Measurements from ENCODE around the gene XXYLT1.
"Not testable (repeated sequence)": the region's sequence is repeated elsewhere in the genome, so short reads cannot be mapped to it uniquely, and the experiment has no call there.

XXYLT1 gene

DNA sequence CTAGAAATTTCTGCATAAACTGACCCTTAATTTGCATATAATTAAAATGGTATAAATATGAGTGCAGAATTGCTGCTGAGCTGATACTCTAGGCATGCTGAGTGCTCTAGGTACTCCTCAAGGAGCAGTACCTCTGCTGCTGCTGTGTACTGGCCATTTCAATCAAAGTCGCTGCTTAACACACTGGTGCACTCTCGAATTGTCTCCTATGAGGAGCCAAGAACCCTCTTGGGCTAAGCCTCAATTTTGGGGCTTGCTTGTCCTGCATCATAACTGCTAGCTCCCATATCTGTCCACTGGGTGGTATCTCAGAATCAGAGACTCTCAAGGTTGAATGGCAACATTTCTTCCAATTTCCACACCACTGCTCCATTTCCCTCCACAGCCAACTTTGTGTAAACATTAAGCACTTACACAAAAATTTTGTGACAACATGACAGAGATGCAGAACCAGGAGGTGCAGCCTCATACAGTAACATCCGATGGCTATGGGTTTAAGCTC, 82.5 kb downstream of the XXYLT1 start:
- Histone ChIP-seq H3K36me3 (peaks cover 0 to 8% (median 0%) of the 10 kb centered on the region in 3 donors), H3K9me3 (peaks cover 0 to 20% (median 10%) of the 10 kb centered on the region in 3 donors), H3K27me3 (no peaks in the 10 kb centered on the region), H3K4me1 (peaks cover 0 to 9% (median 0%) of the 10 kb centered on the region in 4 donors), H3K27ac (no peak overlapping the region), H3K4me3 (no peak overlapping the region)
- TF ChIP-seq CTCF (IDR thresholded peaks at IDR 0.05): no peak
- DNase-seq: no peak
- intact Hi-C loops (cut with DNase I; ENCODE audit: low total_unique reads): no loop called here

- H3K9me3 ChIP-seq: peaks cover 0 to 20% (median 10%) of the 10 kb centered on the region in 3 donors
- TF ChIP-seq CTCF (IDR thresholded peaks at IDR 0.05): no peak
These were observed 83.1 kb downstream of the XXYLT1 start for GRCh38 chr3:195187609-195188425.

GRCh38 chr3:195186710-195187047, 84.3 kb downstream of the XXYLT1 start:
- H3K27me3 ChIP-seq; DNase-seq; H3K4me1 ChIP-seq; H3K4me3 ChIP-seq; H3K36me3 ChIP-seq; H3K27ac ChIP-seq; intact Hi-C loops (cut with DNase I; ENCODE audit: low total_unique reads): not testable (repeated sequence)
- peaks cover 0 to 11% (median 2%) of the 10 kb centered on the region in 3 donors for H3K9me3 ChIP-seq

More at GRCh38 chr3:195187609-195188425, 83.1 kb downstream of the XXYLT1 start:
- intact Hi-C loops (cut with DNase I; ENCODE audit: low total_unique reads): no loop called here
- Histone ChIP-seq H3K27me3 (no peaks in the 10 kb centered on the region), H3K27ac (no peak overlapping the region), H3K4me1 (peaks cover 0 to 9% (median 0%) of the 10 kb centered on the region in 4 donors), H3K36me3 (peaks cover 0 to 8% (median 0%) of the 10 kb centered on the region in 3 donors), H3K4me3 (no peak overlapping the region)
- no peak for DNase-seq

- peaks cover 0 to 6% (median 0%) of the 10 kb centered on the region in 3 donors for H3K9me3 ChIP-seq
- intact Hi-C loops (cut with DNase I; ENCODE audit: low total_unique reads): no loop called here
- DNase-seq: no peak
- no peak for TF ChIP-seq CTCF (IDR thresholded peaks at IDR 0.05)
- H3K36me3 ChIP-seq: no peaks in the 10 kb centered on the region
- H3K4me1 ChIP-seq: peaks cover 0 to 9% (median 0%) of the 10 kb centered on the region in 4 donors
- no peak overlapping the region for H3K4me3 ChIP-seq
- no peaks in the 10 kb centered on the region for H3K27me3 ChIP-seq
- no peak overlapping the region for H3K27ac ChIP-seq
These were observed 84.8 kb downstream of the XXYLT1 start for GRCh38 chr3:195186041-195186709.

GRCh38 chr3:195185583-195185982, 85.4 kb downstream of the XXYLT1 start:
- H3K4me1 ChIP-seq: peaks cover 0 to 9% (median 0%) of the 10 kb centered on the region in 4 donors
- no peak overlapping the region for H3K4me3 ChIP-seq
- H3K36me3 ChIP-seq: no peaks in the 10 kb centered on the region
- H3K27me3 ChIP-seq: no peaks in the 10 kb centered on the region
- intact Hi-C loops (cut with DNase I; ENCODE audit: low total_unique reads): no loop called here
- no peak overlapping the region for H3K27ac ChIP-seq
- no peak for TF ChIP-seq CTCF (IDR thresholded peaks at IDR 0.05)
- H3K9me3 ChIP-seq: no peaks in the 10 kb centered on the region
- peak in 1 of 2 donors; percentile 24 for DNase-seq

Measured in tibial artery (tissue), 4 donors.